ENCODE data around the gene CELA2A. TPM values are rescaled to one million over a fixed set of nuclear protein-coding genes. Genes with fewer than 3 reads are reported as not detected.

CELA2A gene
- total RNA-seq, 2 experiments from 2014 or later: not detected

GRCh38 chr1:15413563-15414444 lies 42.7 kb upstream of the CELA2A start:
- Mint-ChIP-seq H3K27me3 (no peaks in the 10 kb centered on the region), H3K36me3 (ENCODE audit: low read depth) (peaks cover 8% of the 10 kb centered on the region), H3K9me3 (no peaks in the 10 kb centered on the region), H3K4me1 (ENCODE audit: low read depth) (peaks cover 70% of the 10 kb centered on the region), H3K4me3 (peak overlapping the region; percentile 79), H3K27ac (no peak overlapping the region)
- H3K4me3 ChIP-seq (ENCODE audit: low read length): no peak overlapping the region
- no peaks in the 10 kb centered on the region for H3K27me3 ChIP-seq (ENCODE audit: control insufficient read depth in 1 of 2, insufficient read depth in 2 of 2, low read length in 2 of 2)
- TF ChIP-seq CTCF (IDR thresholded peaks at IDR 0.05): no peak
- ATAC-seq (ENCODE audit: poor library complexity) (no peak), DNase-seq (no peak)
- H3K36me3 ChIP-seq (ENCODE audit: insufficient read depth, low read length): peaks cover 14% of the 10 kb centered on the region
- peaks cover 88% of the 10 kb centered on the region for H3K4me1 ChIP-seq (ENCODE audit: insufficient read depth, low read length)
- intact Hi-C loops (cut with DNase I, micrococcal nuclease): loop anchor here in 1 of 2 experiments (10.0 kb wide), 1 partner anchor 1641 kb away; the partner anchor contains the start of gene SDHB
- no peak overlapping the region for H3K27ac ChIP-seq (ENCODE audit: low read depth in 1 of 2, low read length in 2 of 2)
- CTCF ChIA-PET: interaction anchor here (3.4 kb wide), 1 partner anchor 18 kb away, joined by 11 read pairs; no protein-coding TSS in a partner anchor
- POLR2A ChIA-PET: no interaction called here
- H3K9me3 ChIP-seq (ENCODE audit: control insufficient read depth in 1 of 2, insufficient read depth in 1 of 2, low read length in 2 of 2): no peaks in the 10 kb centered on the region

GRCh38 chr1:15414445-15414983 lies 42.0 kb upstream of the CELA2A start:
- peak overlapping the region; percentile 79 for H3K4me3 Mint-ChIP-seq
- H3K4me1 ChIP-seq (ENCODE audit: insufficient read depth, low read length): peaks cover 88% of the 10 kb centered on the region
- intact Hi-C loops (cut with DNase I, micrococcal nuclease): loop anchor here in 1 of 2 experiments (10.0 kb wide), 1 partner anchor 1640 kb away; the partner anchor contains the start of gene SDHB
- no peak for TF ChIP-seq CTCF (IDR thresholded peaks at IDR 0.05)
- peak overlapping the region; percentile 40 for H3K27ac Mint-ChIP-seq
- ATAC-seq (ENCODE audit: poor library complexity) (no peak), DNase-seq (no peak)
- H3K27me3 ChIP-seq (ENCODE audit: control insufficient read depth in 1 of 2, insufficient read depth in 2 of 2, low read length in 2 of 2): no peaks in the 10 kb centered on the region
- no peaks in the 10 kb centered on the region for H3K9me3 Mint-ChIP-seq
- H3K36me3 Mint-ChIP-seq (ENCODE audit: low read depth): peaks cover 8% of the 10 kb centered on the region
- H3K4me1 Mint-ChIP-seq (ENCODE audit: low read depth): peaks cover 65% of the 10 kb centered on the region
- no peaks in the 10 kb centered on the region for H3K27me3 Mint-ChIP-seq
- H3K36me3 ChIP-seq (ENCODE audit: insufficient read depth, low read length): peaks cover 14% of the 10 kb centered on the region
- POLR2A ChIA-PET: no interaction called here
- CTCF ChIA-PET: interaction anchor here (3.4 kb wide), 1 partner anchor 17 kb away, joined by 11 read pairs; no protein-coding TSS in a partner anchor
- H3K9me3 ChIP-seq (ENCODE audit: control insufficient read depth in 1 of 2, insufficient read depth in 1 of 2, low read length in 2 of 2): no peaks in the 10 kb centered on the region
- no peak overlapping the region for H3K4me3 ChIP-seq (ENCODE audit: low read length)
- H3K27ac ChIP-seq (ENCODE audit: low read depth in 1 of 2, low read length in 2 of 2): no peak overlapping the region

GRCh38 chr1:15417059-15417934 lies 39.2 kb upstream of the CELA2A start:
- peak in 12 of 14 experiments; percentile 25 to 92 (median 53) for DNase-seq
- Histone ChIP-seq H3K4me3 (ENCODE audit: low read length) (peak overlapping the region; percentile 3), H3K27me3 (ENCODE audit: control insufficient read depth in 1 of 2, insufficient read depth in 2 of 2, low read length in 2 of 2) (no peaks in the 10 kb centered on the region), H3K9me3 (ENCODE audit: control insufficient read depth in 1 of 2, insufficient read depth in 1 of 2, low read length in 2 of 2) (no peaks in the 10 kb centered on the region), H3K36me3 (ENCODE audit: insufficient read depth, low read length) (peaks cover 24% of the 10 kb centered on the region), H3K27ac (ENCODE audit: low read depth in 1 of 2, low read length in 2 of 2) (peak overlapping the region; percentile 60 to 77), H3K4me1 (ENCODE audit: insufficient read depth, low read length) (peaks cover 82% of the 10 kb centered on the region)
- Mint-ChIP-seq H3K4me1 (ENCODE audit: low read depth) (peaks cover 56% of the 10 kb centered on the region), H3K36me3 (ENCODE audit: low read depth) (peaks cover 13% of the 10 kb centered on the region), H3K27ac (peak overlapping the region; percentile 81), H3K4me3 (peak overlapping the region; percentile 72), H3K27me3 (no peaks in the 10 kb centered on the region), H3K9me3 (no peaks in the 10 kb centered on the region)
- ChIA-PET POLR2A (no interaction called here), CTCF (interaction anchor here (0.9 to 3.4 kb wide), 3 partner anchors 13 to 77 kb away, joined by 3 to 11 read pairs (median 3); no protein-coding TSS in a partner anchor)
- peak; percentile 79 for ATAC-seq (ENCODE audit: poor library complexity)
- no peak for TF ChIP-seq CTCF (IDR thresholded peaks at IDR 0.05)
- intact Hi-C loops (cut with DNase I, micrococcal nuclease): loop anchor here in 1 of 2 experiments (10.0 kb wide), 1 partner anchor 1638 kb away; the partner anchor contains the start of gene SDHB

Data from CD4-positive, alpha-beta T cell (primary cell).